Astrocyte (in vitro differentiated cells and primary cell): ENCODE measurements around the gene KMT5C. TPM values are rescaled to one million over a fixed set of nuclear protein-coding genes. Genes with fewer than 3 reads are reported as not detected.

Source experiments
- DNase-seq: peaks from one replicate; pipeline ENCODE4 v3.0.0-alpha.2; 2010; ENCODE audit warnings: low read depth
- FAIRE-seq: peaks from 2 replicates; lab custom pipeline; 2011; peaks lifted over from hg19 to GRCh38; lab: Jason Lieb, UNC
- H2AFZ ChIP-seq: 2 replicates; pipeline ENCODE4 v1.6.0; 2012; ENCODE audit warnings: low read depth, low read length, inconsistent platforms
- H3K27ac ChIP-seq: 2 replicates; pipeline ENCODE4 v1.5.1; 2011; ENCODE audit warnings: low read depth, low read length, inconsistent platforms
- H3K27me3 ChIP-seq: 2 replicates; pipeline ENCODE4 v1.6.0; 2011; ENCODE audit warnings: low read length, inconsistent platforms; ENCODE audit not compliant: insufficient read depth
- H3K36me3 ChIP-seq: 2 replicates; pipeline ENCODE4 v1.5.1; 2011; ENCODE audit warnings: low read length, inconsistent platforms; ENCODE audit not compliant: insufficient read depth
- H3K4me1 ChIP-seq: 2 replicates; pipeline ENCODE4 v1.5.1; 2011; ENCODE audit warnings: low read length, inconsistent platforms; ENCODE audit not compliant: insufficient read depth
- H3K4me2 ChIP-seq: 2 replicates; pipeline ENCODE4 v1.6.0; 2012; ENCODE audit warnings: low read length, inconsistent platforms
- H3K4me3 ChIP-seq: 2 replicates; pipeline ENCODE4 v1.5.1; 2011; ENCODE audit warnings: low read depth, mild to moderate bottlenecking, low read length, inconsistent platforms; ENCODE audit not compliant: insufficient read depth
- H3K79me2 ChIP-seq: 2 replicates; pipeline ENCODE4 v1.6.0; 2012; ENCODE audit warnings: mild to moderate bottlenecking, low read length, inconsistent platforms; ENCODE audit not compliant: insufficient read depth
- H3K9ac ChIP-seq: 2 replicates; pipeline ENCODE4 v1.6.0; 2012; ENCODE audit warnings: mild to moderate bottlenecking, low read length, inconsistent platforms
- H3K9me3 ChIP-seq: 2 replicates; pipeline ENCODE4 v1.5.1; 2012; ENCODE audit warnings: low read depth, mild to moderate bottlenecking, low read length, inconsistent platforms; ENCODE audit not compliant: insufficient read depth
- H4K20me1 ChIP-seq: 2 replicates; pipeline ENCODE4 v1.6.0; 2012; ENCODE audit warnings: low read length, inconsistent platforms; ENCODE audit not compliant: insufficient read depth
- H3K27ac Mint-ChIP-seq: one replicate; pipeline ENCODE4 v1.8.0; 2021; ENCODE audit warnings: mild to moderate bottlenecking, mixed read lengths; ENCODE audit not compliant: unreplicated experiment
- H3K27me3 Mint-ChIP-seq: one replicate; pipeline ENCODE4 v1.8.0; 2021; ENCODE audit warnings: low read depth, mixed read lengths; ENCODE audit not compliant: unreplicated experiment
- H3K36me3 Mint-ChIP-seq: one replicate; pipeline ENCODE4 v1.8.0; 2021; ENCODE audit warnings: low read depth, mixed read lengths; ENCODE audit not compliant: unreplicated experiment
- H3K4me1 Mint-ChIP-seq: one replicate; pipeline ENCODE4 v1.8.0; 2021; ENCODE audit warnings: low read depth, mixed read lengths; ENCODE audit not compliant: unreplicated experiment
- H3K4me3 Mint-ChIP-seq: one replicate; pipeline ENCODE4 v1.8.0; 2021; ENCODE audit warnings: mild to moderate bottlenecking, moderate library complexity, mixed read lengths; ENCODE audit not compliant: unreplicated experiment
- H3K9me3 Mint-ChIP-seq: one replicate; pipeline ENCODE4 v1.8.0; 2021; ENCODE audit warnings: mild to moderate bottlenecking, mixed read lengths; ENCODE audit not compliant: unreplicated experiment
- EZH2 ChIP-seq: IDR thresholded peaks from 2 replicates; pipeline ENCODE4 v1.6.1; 2012; ENCODE audit warnings: mild to moderate bottlenecking, low read length, inconsistent platforms; ENCODE audit not compliant: insufficient read depth
- total RNA-seq: library from RNA; stranded (reverse); gene quantifications from 2 replicates; pipeline ENCODE4 v1.2.1, GENCODE V29; 2021
- TF ChIP-seq, protein P1 (sequence below): IDR thresholded peaks from 2 replicates; pipeline ENCODE4 v1.5.1; 2011; ENCODE audit warnings: low read depth, mild to moderate bottlenecking, inconsistent platforms, low read length, moderate library complexity; ENCODE audit not compliant: insufficient read depth

Gene KMT5C
- total RNA-seq, 1 donor from 2014 or later, result 14.6 TPM

DNA sequence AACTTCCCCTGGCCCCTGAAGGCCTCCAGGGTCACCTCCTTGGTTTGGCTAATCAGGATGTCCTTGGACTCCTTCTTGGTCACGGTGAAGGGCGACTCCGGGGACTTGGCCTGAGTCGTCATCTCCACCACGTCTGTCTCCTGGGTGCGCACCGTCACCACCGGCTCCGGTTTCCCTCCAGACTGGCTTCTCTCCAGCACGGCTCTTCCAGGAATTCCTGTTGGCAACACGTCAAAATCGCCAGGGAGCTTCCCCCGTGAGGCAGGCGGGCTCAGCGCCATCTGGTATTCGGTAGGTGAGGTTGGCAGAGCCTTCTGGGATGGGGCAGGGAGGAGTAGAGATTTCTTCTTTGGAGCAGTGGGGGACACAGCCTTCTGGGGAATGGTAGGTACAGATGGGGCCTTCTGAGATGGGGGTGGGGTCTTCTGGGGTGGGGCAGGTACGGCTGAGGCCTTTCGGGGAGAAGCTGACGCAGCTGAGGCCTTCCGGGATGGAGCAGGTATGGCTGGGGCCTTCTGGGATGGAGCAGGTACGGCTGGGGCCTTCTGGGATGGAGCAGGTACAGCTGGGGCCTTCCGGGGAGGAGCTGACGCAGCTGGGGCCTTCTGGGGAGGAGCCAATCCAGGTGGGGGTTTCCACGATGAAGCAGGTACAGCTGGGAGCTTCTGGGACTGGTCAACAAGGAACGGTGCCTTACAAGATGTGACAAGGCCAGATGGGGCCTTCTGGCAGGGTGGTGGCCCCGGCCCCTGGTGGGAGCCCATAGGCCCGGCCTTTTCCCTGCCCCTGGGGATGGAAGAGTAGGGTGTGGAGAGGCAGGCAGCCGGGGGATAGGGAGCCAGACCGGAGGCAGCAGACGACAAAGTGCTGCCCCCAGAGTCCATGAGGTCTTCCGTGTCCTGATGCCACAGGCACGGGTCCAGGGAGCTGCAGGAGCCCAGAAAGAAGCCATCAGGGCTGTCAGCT lies 19.6 kb downstream of the KMT5C start:
- H3K4me1 ChIP-seq, result peaks cover 3% of the 10 kb centered on the region
- H3K4me3 Mint-ChIP-seq, result no peak overlapping the region
- no peaks in the 10 kb centered on the region for H3K36me3 Mint-ChIP-seq
- peaks cover 9% of the 10 kb centered on the region for H4K20me1 ChIP-seq
- H3K9me3 ChIP-seq, result no peaks in the 10 kb centered on the region
- no peaks in the 10 kb centered on the region for H3K79me2 ChIP-seq
- H3K4me1 Mint-ChIP-seq, result peaks cover 3% of the 10 kb centered on the region
- H2AFZ ChIP-seq, result no peak overlapping the region
- TF ChIP-seq, protein P1, sequence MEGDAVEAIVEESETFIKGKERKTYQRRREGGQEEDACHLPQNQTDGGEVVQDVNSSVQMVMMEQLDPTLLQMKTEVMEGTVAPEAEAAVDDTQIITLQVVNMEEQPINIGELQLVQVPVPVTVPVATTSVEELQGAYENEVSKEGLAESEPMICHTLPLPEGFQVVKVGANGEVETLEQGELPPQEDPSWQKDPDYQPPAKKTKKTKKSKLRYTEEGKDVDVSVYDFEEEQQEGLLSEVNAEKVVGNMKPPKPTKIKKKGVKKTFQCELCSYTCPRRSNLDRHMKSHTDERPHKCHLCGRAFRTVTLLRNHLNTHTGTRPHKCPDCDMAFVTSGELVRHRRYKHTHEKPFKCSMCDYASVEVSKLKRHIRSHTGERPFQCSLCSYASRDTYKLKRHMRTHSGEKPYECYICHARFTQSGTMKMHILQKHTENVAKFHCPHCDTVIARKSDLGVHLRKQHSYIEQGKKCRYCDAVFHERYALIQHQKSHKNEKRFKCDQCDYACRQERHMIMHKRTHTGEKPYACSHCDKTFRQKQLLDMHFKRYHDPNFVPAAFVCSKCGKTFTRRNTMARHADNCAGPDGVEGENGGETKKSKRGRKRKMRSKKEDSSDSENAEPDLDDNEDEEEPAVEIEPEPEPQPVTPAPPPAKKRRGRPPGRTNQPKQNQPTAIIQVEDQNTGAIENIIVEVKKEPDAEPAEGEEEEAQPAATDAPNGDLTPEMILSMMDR, result no peak
- peaks cover 6% of the 10 kb centered on the region for H3K27me3 ChIP-seq
- no peak for DNase-seq
- H3K27ac ChIP-seq, result no peak overlapping the region
- H3K27ac Mint-ChIP-seq, result no peak overlapping the region
- H3K9ac ChIP-seq, result no peak overlapping the region
- no peaks in the 10 kb centered on the region for H3K36me3 ChIP-seq
- H3K9me3 Mint-ChIP-seq, result peaks cover 3% of the 10 kb centered on the region
- H3K4me3 ChIP-seq, result no peak overlapping the region
- H3K27me3 Mint-ChIP-seq, result peaks cover 31% of the 10 kb centered on the region
- H3K4me2 ChIP-seq, result no peak overlapping the region
- FAIRE-seq, result no peak

DNA sequence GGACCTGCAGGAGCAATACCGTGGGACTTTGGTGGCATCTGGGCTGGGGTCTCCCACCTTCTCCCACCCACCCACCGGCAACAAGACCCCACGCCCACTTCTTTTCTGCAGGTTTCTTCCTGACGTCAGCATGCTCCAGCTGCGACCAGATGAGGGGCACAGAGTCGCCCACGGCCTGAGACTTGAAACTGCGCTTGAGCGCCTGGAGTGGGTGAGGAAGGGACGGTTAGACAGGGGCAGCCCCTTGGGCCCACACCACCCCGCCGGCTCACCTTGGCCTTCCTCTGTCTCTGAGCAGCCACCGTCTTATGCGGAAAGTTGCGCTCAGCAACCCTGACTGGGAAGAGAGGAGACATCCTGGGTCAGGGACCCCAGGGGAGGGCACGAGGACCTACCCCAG lies 21.2 kb downstream of the KMT5C start:
- no peaks in the 10 kb centered on the region for H3K9me3 ChIP-seq
- H3K27ac ChIP-seq, result no peak overlapping the region
- no peak for TF ChIP-seq EZH2
- TF ChIP-seq, protein P1, result no peak
- Mint-ChIP-seq H3K27me3 (peaks cover 24% of the 10 kb centered on the region), H3K4me1 (peaks cover 3% of the 10 kb centered on the region), H3K9me3 (peaks cover 3% of the 10 kb centered on the region), H3K36me3 (peaks cover 4% of the 10 kb centered on the region), H3K4me3 (no peak overlapping the region), H3K27ac (no peak overlapping the region)
- peaks cover 13% of the 10 kb centered on the region for H4K20me1 ChIP-seq
- H3K4me2 ChIP-seq, result no peak overlapping the region
- peaks cover 2% of the 10 kb centered on the region for H3K27me3 ChIP-seq
- no peak overlapping the region for H3K4me3 ChIP-seq
- peaks cover 3% of the 10 kb centered on the region for H3K36me3 ChIP-seq
- FAIRE-seq (no peak), DNase-seq (no peak)
- no peak overlapping the region for H3K9ac ChIP-seq
- H3K79me2 ChIP-seq, result no peaks in the 10 kb centered on the region
- H2AFZ ChIP-seq, result no peak overlapping the region
- no peaks in the 10 kb centered on the region for H3K4me1 ChIP-seq
